ENCODE results near the gene RBM8A.

RBM8A gene

GRCh38 chr1:145918144-145918991 is 8.9 kb downstream of the RBM8A start, which contains the start of gene PEX11B:
Gene PEX11B, minus strand, starts transcription at chr1:145918717. Its CDS starts 29 bp downstream, at chr1:145918688.
- H3K4me3 ChIP-seq (ENCODE audit: low read depth, low read length): peak within 1 kb of the TSS; percentile 85
- TF ChIP-seq, protein P1, sequence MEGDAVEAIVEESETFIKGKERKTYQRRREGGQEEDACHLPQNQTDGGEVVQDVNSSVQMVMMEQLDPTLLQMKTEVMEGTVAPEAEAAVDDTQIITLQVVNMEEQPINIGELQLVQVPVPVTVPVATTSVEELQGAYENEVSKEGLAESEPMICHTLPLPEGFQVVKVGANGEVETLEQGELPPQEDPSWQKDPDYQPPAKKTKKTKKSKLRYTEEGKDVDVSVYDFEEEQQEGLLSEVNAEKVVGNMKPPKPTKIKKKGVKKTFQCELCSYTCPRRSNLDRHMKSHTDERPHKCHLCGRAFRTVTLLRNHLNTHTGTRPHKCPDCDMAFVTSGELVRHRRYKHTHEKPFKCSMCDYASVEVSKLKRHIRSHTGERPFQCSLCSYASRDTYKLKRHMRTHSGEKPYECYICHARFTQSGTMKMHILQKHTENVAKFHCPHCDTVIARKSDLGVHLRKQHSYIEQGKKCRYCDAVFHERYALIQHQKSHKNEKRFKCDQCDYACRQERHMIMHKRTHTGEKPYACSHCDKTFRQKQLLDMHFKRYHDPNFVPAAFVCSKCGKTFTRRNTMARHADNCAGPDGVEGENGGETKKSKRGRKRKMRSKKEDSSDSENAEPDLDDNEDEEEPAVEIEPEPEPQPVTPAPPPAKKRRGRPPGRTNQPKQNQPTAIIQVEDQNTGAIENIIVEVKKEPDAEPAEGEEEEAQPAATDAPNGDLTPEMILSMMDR (conservative IDR thresholded peaks at IDR 0.05; ENCODE audit: low read depth, low read length): no peak
- peak; percentile 90 for DNase-seq (ENCODE audit: low read depth)

- no peak for DNase-seq (ENCODE audit: low read depth)
- TF ChIP-seq, protein P1 (conservative IDR thresholded peaks at IDR 0.05; ENCODE audit: low read depth, low read length): no peak
- H3K4me3 ChIP-seq (ENCODE audit: low read depth, low read length): peak overlapping the region; percentile 85
Measured at GRCh38 chr1:145917595-145917994, 9.7 kb downstream of the RBM8A start.

DNA sequence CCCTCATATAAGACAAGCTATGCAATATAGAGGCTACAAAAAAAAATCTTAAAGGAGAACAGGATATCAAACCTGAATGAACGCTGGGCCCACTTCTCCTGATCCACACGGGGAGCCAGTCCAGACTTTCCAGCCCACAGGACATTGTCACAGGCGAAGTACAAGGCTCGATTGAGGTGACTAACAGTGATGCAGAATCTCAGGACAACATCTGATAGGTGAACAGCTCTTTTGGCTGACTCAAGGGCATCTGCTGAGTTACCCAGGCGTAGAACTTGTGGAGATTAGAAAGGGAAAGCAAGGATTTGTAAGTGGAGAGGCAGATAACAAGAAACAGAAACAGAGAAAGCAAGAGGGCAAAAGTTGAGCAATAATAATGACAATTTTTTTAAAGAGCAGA is 10.5 kb downstream of the RBM8A start:
- DNase-seq (ENCODE audit: low read depth): no peak
- TF ChIP-seq, protein P1 (conservative IDR thresholded peaks at IDR 0.05; ENCODE audit: low read depth, low read length): no peak
- no peak overlapping the region for H3K4me3 ChIP-seq (ENCODE audit: low read depth, low read length)

- DNase-seq (ENCODE audit: low read depth): no peak
- TF ChIP-seq, protein P1 (conservative IDR thresholded peaks at IDR 0.05; ENCODE audit: low read depth, low read length): no peak
Measured at GRCh38 chr1:145912128-145912641, 15.1 kb downstream of the RBM8A start.

GRCh38 chr1:145908653-145909052 is 18.6 kb downstream of the RBM8A start:
- peak overlapping the region; percentile 43 for H3K4me3 ChIP-seq (ENCODE audit: low read depth, low read length)
- DNase-seq (ENCODE audit: low read depth): no peak
- TF ChIP-seq, protein P1 (conservative IDR thresholded peaks at IDR 0.05; ENCODE audit: low read depth, low read length): no peak

More at GRCh38 chr1:145912128-145912641, 15.1 kb downstream of the RBM8A start:
- H3K4me3 ChIP-seq (ENCODE audit: low read depth, low read length): no peak overlapping the region

GRCh38 chr1:145906954-145907753 is 20.1 kb downstream of the RBM8A start:
- DNase-seq (ENCODE audit: low read depth): peak; percentile 45
- no peak overlapping the region for H3K4me3 ChIP-seq (ENCODE audit: low read depth, low read length)
- TF ChIP-seq, protein P1 (conservative IDR thresholded peaks at IDR 0.05; ENCODE audit: low read depth, low read length): no peak

Data from choroid plexus epithelial cell (primary cell).